Loucy (cell line): ENCODE results near the gene SIRT7.

ENCODE experiments used
- CTCF ChIP-seq: fragments of 200-600 bp; sonication (generic); conservative IDR thresholded peaks from 2 replicates; pipeline ENCODE4 v1.5.1; 2014; ENCODE audit warnings: mild to moderate bottlenecking, antibody characterized with exemption, low read length
- EZH2phosphoT487 ChIP-seq: fragments of 200-600 bp; IDR thresholded peaks from 2 replicates; pipeline ENCODE4 v1.6.1; 2018; ENCODE audit warnings: antibody characterized with exemption, mild to moderate bottlenecking, moderate library complexity, borderline replicate concordance

- TF ChIP-seq CTCF (no peak), EZH2phosphoT487 (no peak)
Observed at GRCh38 chr17:81905424-81905875, 12.5 kb downstream of the SIRT7 start.
